ENCODE measurements around the gene IL10RA. TPM values are rescaled to one million over a fixed set of nuclear protein-coding genes. Genes with fewer than 3 reads are reported as not detected.
A peak's percentile ranks its signal among the peaks of the same experiment; 100 is the strongest.

IL10RA gene
- total and polyA plus RNA-seq, 8 donors, result 0.60 to 15.5 (median 2.7) TPM

DNA sequence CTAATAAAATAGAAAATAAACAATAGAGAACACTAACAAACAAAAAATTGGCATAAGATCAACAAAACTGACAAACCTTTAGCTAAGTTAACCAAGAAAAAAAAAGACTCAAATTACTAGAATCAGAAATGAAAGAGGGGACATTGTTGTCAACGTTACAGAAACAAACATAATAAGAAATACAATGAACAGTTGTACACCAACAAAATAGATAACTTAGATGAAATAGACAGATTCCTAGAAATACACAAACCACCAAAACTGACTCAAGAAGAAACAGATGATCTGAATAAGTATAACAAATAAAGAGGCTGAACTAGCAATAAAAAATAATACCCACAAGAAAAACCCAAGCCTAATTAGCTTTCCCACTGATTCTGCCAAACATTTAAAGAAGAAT lies 55.9 kb downstream of the IL10RA start:
- no peak overlapping the region for H3K27ac ChIP-seq
- TF ChIP-seq, protein P1, sequence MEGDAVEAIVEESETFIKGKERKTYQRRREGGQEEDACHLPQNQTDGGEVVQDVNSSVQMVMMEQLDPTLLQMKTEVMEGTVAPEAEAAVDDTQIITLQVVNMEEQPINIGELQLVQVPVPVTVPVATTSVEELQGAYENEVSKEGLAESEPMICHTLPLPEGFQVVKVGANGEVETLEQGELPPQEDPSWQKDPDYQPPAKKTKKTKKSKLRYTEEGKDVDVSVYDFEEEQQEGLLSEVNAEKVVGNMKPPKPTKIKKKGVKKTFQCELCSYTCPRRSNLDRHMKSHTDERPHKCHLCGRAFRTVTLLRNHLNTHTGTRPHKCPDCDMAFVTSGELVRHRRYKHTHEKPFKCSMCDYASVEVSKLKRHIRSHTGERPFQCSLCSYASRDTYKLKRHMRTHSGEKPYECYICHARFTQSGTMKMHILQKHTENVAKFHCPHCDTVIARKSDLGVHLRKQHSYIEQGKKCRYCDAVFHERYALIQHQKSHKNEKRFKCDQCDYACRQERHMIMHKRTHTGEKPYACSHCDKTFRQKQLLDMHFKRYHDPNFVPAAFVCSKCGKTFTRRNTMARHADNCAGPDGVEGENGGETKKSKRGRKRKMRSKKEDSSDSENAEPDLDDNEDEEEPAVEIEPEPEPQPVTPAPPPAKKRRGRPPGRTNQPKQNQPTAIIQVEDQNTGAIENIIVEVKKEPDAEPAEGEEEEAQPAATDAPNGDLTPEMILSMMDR (IDR thresholded peaks at IDR 0.05), result no peak
- DNase-seq (no peak), ATAC-seq (no peak), FAIRE-seq (peak; percentile 76)
- H3K9me3 ChIP-seq, result no peaks in the 10 kb centered on the region
- no peak overlapping the region for H3K4me3 ChIP-seq
- intact Hi-C loops (cut with DNase I), result no loop called here
- H3K36me3 ChIP-seq, result no peaks in the 10 kb centered on the region
- 68 to 73% methylated on average over 1 of the region's 1 CpG for WGBS, 2 donors
- H3K4me1 ChIP-seq, result peaks cover 0 to 6% (median 0%) of the 10 kb centered on the region in 3 donors
- H3K27me3 ChIP-seq, result no peaks in the 10 kb centered on the region

DNA sequence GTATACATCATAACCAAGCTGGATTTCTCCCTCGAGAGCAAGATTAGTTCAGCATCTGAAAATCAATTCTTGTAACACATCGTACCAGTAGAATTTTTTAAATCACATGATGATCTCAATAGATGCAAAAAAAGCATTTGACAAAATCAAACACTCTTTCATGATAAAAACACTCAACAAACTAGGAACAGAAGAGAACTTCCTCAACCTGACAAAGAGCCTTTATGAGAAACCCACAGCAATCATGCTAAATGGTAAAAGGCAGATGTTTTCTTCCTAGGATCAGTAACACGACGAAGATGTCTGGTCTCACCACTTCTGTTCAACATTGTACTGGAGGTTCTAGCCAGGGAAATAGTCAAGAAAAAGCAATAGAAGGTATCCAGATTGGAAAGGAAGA lies 56.6 kb downstream of the IL10RA start:
- Histone ChIP-seq H3K27me3 (no peaks in the 10 kb centered on the region), H3K4me3 (no peak overlapping the region), H3K36me3 (no peaks in the 10 kb centered on the region), H3K4me1 (peaks cover 0 to 6% (median 0%) of the 10 kb centered on the region in 3 donors), H3K27ac (no peak overlapping the region), H3K9me3 (no peaks in the 10 kb centered on the region)
- DNase-seq (no peak), ATAC-seq (no peak), FAIRE-seq (no peak)
- intact Hi-C loops (cut with DNase I), result no loop called here
- WGBS, 2 donors, result 47 to 48% methylated on average over 4 of the region's 4 CpGs
- TF ChIP-seq, protein P1 (IDR thresholded peaks at IDR 0.05), result no peak

DNA sequence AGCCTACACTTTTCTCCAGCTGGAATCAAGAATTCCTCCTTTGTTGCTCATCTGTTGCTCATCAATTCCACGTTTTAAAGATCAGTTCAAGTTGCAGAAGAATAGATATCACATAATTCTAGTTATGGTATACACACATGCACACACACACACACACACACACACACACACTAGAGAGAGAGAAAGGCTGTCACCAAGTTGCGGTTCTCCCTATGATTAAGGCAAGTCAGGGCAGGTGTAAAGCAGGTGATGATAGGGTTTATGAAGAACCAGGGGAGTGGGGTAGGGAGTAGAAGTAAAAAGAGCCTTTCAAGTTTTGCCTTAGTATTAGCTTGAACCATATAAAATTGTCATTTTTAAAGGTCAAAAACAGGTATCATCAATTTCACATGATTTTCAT lies 59.0 kb downstream of the IL10RA start:
- intact Hi-C loops (cut with DNase I), result no loop called here
- Histone ChIP-seq H3K36me3 (no peaks in the 10 kb centered on the region), H3K4me3 (no peak overlapping the region), H3K4me1 (peaks cover 0 to 6% (median 0%) of the 10 kb centered on the region in 3 donors), H3K27me3 (no peaks in the 10 kb centered on the region), H3K27ac (no peak overlapping the region), H3K9me3 (no peaks in the 10 kb centered on the region)
- TF ChIP-seq, protein P1 (IDR thresholded peaks at IDR 0.05), result no peak
- DNase-seq (no peak), ATAC-seq (no peak), FAIRE-seq (no peak)
- 53 to 57% methylated on average over 2 of the region's 2 CpGs for WGBS, 2 donors

DNA sequence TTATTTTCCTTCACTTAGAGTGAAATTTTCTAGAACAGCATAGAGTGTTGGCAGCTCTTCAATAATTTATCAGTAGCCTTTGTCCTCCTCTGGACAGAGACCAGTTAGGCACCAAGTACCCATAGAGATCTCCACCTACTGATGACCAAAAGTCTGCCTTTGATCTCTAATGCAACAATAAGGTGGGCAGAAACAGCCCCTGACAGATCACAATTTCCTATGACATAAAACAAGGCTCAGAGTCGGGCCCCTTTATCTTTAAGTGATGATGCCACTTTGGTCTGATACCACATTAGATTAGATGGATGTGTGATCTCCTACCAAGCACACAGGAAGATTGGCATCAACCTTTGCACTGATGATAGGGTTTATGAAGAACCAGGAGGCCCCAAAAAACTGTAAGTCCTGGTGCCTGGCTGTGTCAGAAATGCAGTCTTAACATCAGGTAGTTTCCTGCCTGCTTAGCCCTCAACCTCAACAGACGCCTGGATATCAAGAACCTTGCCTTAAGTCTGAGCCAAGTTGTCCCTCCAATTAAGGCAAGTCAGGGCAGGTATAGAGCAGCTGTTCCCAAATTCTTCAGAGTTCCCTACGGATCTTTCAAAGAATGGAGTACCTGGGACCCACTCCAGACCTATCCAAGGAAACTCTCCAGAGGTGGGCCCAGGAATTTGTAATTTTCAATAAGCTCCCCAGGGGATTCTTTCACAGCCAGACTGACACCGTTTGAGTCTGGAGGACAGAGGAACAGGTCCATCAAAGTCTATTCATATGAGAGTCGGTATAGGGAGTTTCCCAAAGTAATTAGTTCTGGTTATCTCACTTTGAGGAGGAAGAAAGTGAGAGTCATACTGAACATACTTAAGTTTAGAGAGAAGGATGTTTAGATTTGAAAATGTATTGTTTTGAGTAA lies 60.1 kb downstream of the IL10RA start:
- H3K4me1 ChIP-seq, result peaks cover 0 to 6% (median 0%) of the 10 kb centered on the region in 3 donors
- no peaks in the 10 kb centered on the region for H3K9me3 ChIP-seq
- H3K27me3 ChIP-seq, result no peaks in the 10 kb centered on the region
- 63 to 64% methylated on average over 5 of the region's 5 CpGs for WGBS, 2 donors
- ATAC-seq (no peak), DNase-seq (no peak), FAIRE-seq (no peak)
- intact Hi-C loops (cut with DNase I), result no loop called here
- TF ChIP-seq, protein P1 (IDR thresholded peaks at IDR 0.05), result no peak
- H3K36me3 ChIP-seq, result no peaks in the 10 kb centered on the region
- H3K27ac ChIP-seq, result no peak overlapping the region
- H3K4me3 ChIP-seq, result no peak overlapping the region

Measured in pancreas (tissue), 10 donors.